ENCODE results near the gene TRAPPC3.

The TRAPPC3 gene

GRCh38 chr1:36149237-36149972, at the start of gene TRAPPC3 (continued):
- TF ChIP-seq KLF7 (tag by site-specific recombination; IDR thresholded peaks at IDR 0.05; ENCODE audit: borderline replicate concordance) (peak; percentile 67; the same call in 1 of the 2 replicates), ZNF692 (tag by site-specific recombination; IDR thresholded peaks at IDR 0.05) (peak; percentile 73), GLIS1 (tag by site-specific recombination; IDR thresholded peaks at IDR 0.05) (peak; percentile 61), ZNF571 (tag by site-specific recombination; IDR thresholded peaks at IDR 0.05) (no peak), KLF9 (tag by site-specific recombination; IDR thresholded peaks at IDR 0.05; ENCODE audit: low read depth) (peak; percentile 58), ZNF501 (tag by site-specific recombination; IDR thresholded peaks at IDR 0.05) (peak; percentile 88), SCRT1 (tag by site-specific recombination; IDR thresholded peaks at IDR 0.05; ENCODE audit: borderline replicate concordance) (no peak), ZNF488 (tag by site-specific recombination; IDR thresholded peaks at IDR 0.05) (no peak), ZNF416 (tag by site-specific recombination; IDR thresholded peaks at IDR 0.05) (no peak), ZNF23 (tag by site-specific recombination; IDR thresholded peaks at IDR 0.05; ENCODE audit: borderline replicate concordance) (no peak), ZNF335 (tag by site-specific recombination; conservative IDR thresholded peaks at IDR 0.05) (peak; percentile 95), IKZF3 (tag by site-specific recombination; IDR thresholded peaks at IDR 0.05) (peak; percentile 95)

GRCh38 chr1:36198641-36199040, 49.4 kb upstream of the TRAPPC3 start:
- ChIA-PET POLR2A (no interaction called here), CTCF (no interaction called here)
- TF ChIP-seq ZNF596 (tag by site-specific recombination; IDR thresholded peaks at IDR 0.05) (no peak), GLI4 (tag by site-specific recombination; IDR thresholded peaks at IDR 0.05) (no peak), ZNF664 (tag by site-specific recombination; IDR thresholded peaks at IDR 0.05) (no peak), ZNF423 (tag by site-specific recombination; IDR thresholded peaks at IDR 0.05) (no peak), ZNF394 (tag by site-specific recombination; IDR thresholded peaks at IDR 0.05; ENCODE audit: borderline replicate concordance) (no peak), ZNF704 (tag by site-specific recombination; IDR thresholded peaks at IDR 0.05) (no peak), HIC1 (tag by site-specific recombination; IDR thresholded peaks at IDR 0.05) (no peak), TCF7L2 (IDR thresholded peaks at IDR 0.05; ENCODE audit: borderline replicate concordance, low read depth, low read length) (no peak), ZNF623 (tag by site-specific recombination; IDR thresholded peaks at IDR 0.05) (no peak), ZNF558 (tag by site-specific recombination; IDR thresholded peaks at IDR 0.05) (no peak), ZNF837 (tag by site-specific recombination; IDR thresholded peaks at IDR 0.05) (no peak), ZBTB7A (tag by site-specific recombination; IDR thresholded peaks at IDR 0.05; ENCODE audit: low read depth) (no peak), BCL11B (tag by site-specific recombination; IDR thresholded peaks at IDR 0.05; ENCODE audit: low read depth) (no peak), ZNF366 (tag by site-specific recombination; conservative IDR thresholded peaks at IDR 0.05) (no peak), KLF10 (tag by site-specific recombination; IDR thresholded peaks at IDR 0.05) (no peak), ZNF76 (tag by site-specific recombination; IDR thresholded peaks at IDR 0.05; ENCODE audit: borderline replicate concordance, low read depth) (no peak), ZNF449 (tag by site-specific recombination; IDR thresholded peaks at IDR 0.05) (no peak), SP2 (tag by site-specific recombination; IDR thresholded peaks at IDR 0.05) (no peak), ZNF585B (tag by site-specific recombination; IDR thresholded peaks at IDR 0.05) (no peak), ZNF621 (tag by site-specific recombination; IDR thresholded peaks at IDR 0.05) (no peak)

More at GRCh38 chr1:36198641-36199040, 49.4 kb upstream of the TRAPPC3 start:
- no peak overlapping the region for H3K4me3 ChIP-seq (ENCODE audit: low read depth, low read length)
- no peaks in the 10 kb centered on the region for H3K4me1 ChIP-seq (ENCODE audit: control insufficient read depth, insufficient read depth, low read length)
- H3K27ac ChIP-seq (ENCODE audit: extremely low read depth, low read depth, low read length): no peak overlapping the region
- H3K36me3 ChIP-seq (ENCODE audit: control insufficient read depth in 2 of 2, insufficient read depth in 1 of 2, low read length in 2 of 2): no peaks in the 10 kb centered on the region
- no peaks in the 10 kb centered on the region for H3K9me3 ChIP-seq (ENCODE audit: control insufficient read depth, insufficient read depth, low read depth, low read length)
